Left lobe of liver (tissue), 2 donors: Measurements from ENCODE around the gene MYCBP. TPM values are rescaled to one million over a fixed set of nuclear protein-coding genes. Genes with fewer than 3 reads are reported as not detected.

Experiments
- ATAC-seq: fragments of 200-7000 bp; cut with Tn5 transposase; one replicate; pipeline ENCODE4 v1.9.1; 2020; ENCODE audit warnings: mild to moderate bottlenecking, moderate library complexity
- DNase-seq: peaks from one replicate; pipeline ENCODE4 v3.0.0-alpha.2; 2020; ENCODE audit warnings: low spot score
- total RNA-seq: library from RNA; stranded (reverse); gene quantifications from one replicate; pipeline ENCODE4 v1.2.1, GENCODE V29; 2021
- donor health status: DM: no; HTN: no; CAD: no; lungs with moderate emphysema.
- donor health status: DM: no; HTN: yes; CAD: no.

Gene MYCBP
- total RNA-seq, 1 donor from 2014 or later = 10.9 TPM

DNA sequence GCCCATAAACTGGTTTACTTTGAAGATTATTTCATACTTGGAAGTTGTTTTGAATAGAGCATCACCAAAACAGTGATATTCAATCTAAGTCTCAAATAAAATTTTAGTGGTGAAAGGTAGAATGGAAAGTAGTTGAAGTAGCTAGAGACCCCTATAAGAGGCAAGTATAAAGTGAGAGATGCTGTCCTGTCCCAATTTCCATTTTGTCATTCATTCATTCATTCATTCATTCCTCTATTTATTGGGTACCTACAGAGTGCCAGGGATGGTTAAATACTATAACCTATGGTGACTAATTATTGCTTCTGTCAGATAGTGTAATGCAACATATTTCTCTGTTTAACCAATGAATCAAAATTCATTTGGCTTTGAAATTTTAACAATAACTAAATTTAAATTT lies 46.3 kb downstream of the MYCBP start:
- no peak for DNase-seq
- no peak for ATAC-seq

- no peak for ATAC-seq
- no peak for DNase-seq
Measured at GRCh38 chr1:38826262-38826661, 46.9 kb downstream of the MYCBP start.

DNA sequence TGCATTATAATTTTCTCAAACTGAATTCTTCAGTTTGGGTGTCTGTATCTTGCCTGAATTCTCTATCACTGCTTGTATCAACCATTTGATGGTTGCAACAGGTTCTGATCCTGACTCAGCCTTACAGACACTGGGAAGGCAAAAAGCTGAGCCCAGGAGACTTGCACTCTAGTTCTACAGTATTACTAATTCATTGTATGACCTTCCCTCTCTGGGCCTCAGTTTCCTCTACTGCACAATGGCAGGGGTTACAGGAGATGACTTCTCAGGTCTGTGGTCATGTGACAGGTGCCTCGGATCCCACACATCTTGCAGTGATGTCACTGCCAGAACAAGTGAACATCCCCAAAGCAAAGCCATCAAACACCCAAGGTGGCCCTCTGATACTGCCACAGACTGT lies 52.3 kb downstream of the MYCBP start:
- no peak for DNase-seq
- ATAC-seq = no peak

DNA sequence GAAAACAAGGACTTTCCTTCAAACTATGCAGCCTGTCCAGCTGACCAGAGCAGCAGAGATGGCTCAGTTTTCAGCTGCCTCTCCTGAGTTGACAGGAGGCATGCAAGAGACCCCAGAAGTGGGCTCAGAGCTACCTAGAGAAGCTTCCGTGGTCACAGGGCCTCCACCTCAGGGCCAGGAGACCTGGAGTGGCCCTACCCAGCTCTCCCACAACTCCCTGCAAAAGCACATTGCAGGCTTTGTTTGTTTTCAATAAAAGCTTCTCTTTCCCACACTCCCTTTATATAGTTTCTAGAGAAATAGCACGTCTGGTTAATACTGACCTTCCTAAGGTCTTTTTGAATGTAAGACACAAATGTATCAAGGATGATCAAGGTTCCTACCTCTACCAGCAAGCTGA lies 53.6 kb downstream of the MYCBP start:
- DNase-seq (no peak), ATAC-seq (no peak)

DNA sequence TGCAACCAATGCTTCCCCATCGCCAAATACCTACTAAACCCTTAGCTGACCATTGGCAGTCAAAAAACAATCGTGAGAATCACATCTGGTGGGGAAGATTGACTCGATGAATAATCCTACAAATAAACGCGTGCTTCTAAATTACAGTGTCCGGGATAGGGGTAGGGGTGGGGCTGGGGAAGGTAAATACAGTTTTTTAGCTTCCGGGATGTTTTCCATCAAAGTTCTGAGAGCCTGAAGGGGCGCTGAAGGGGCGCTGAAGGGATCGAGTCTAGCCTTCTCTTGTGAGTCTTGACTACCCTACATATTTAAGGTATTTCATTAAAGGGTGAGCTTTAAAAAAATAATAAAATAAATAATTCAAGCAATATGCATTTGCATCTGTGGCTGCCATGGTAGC lies 54.1 kb downstream of the MYCBP start:
- DNase-seq = no peak
- ATAC-seq = no peak

DNA sequence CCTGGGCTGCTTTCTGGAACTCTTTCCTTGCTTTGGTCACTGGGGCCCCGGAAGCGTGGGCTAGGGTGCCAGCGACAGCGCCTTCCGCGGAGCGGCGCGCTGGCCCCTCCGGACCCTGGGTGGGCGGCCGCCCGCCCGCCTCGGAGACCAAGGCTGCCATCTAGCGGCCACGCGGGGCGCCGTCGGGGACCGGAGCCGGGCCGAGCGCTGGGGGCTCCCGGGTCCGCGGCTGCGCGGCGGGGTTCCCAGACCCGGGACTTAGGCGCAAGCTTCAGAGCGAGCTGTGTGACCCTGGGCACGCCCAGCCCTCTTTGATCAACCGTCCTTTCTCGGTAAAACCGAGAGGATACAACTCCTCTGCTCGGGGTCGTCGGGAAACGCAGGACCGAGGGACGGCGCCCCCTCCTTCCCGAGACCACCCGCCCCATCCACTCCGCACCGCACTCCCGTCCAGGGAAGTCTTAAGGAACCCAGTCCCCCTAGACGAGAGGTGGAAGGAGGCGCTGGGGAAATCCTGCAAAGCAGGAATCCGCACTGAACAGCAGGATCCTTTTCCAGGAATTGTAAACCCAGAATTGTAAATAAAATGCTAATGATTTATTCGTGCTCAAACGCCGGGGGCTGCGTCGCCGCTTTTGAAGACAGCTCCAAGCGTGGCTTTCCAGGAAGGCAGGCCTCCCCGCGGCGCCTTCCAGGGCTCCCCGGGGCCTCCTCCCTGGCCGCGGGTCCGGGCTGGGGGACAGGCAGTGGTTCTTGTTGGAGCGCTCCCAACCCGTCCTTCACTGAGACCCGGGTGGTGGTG lies 54.8 kb downstream of the MYCBP start:
- DNase-seq = no peak
- peak; percentile 83 for ATAC-seq

DNA sequence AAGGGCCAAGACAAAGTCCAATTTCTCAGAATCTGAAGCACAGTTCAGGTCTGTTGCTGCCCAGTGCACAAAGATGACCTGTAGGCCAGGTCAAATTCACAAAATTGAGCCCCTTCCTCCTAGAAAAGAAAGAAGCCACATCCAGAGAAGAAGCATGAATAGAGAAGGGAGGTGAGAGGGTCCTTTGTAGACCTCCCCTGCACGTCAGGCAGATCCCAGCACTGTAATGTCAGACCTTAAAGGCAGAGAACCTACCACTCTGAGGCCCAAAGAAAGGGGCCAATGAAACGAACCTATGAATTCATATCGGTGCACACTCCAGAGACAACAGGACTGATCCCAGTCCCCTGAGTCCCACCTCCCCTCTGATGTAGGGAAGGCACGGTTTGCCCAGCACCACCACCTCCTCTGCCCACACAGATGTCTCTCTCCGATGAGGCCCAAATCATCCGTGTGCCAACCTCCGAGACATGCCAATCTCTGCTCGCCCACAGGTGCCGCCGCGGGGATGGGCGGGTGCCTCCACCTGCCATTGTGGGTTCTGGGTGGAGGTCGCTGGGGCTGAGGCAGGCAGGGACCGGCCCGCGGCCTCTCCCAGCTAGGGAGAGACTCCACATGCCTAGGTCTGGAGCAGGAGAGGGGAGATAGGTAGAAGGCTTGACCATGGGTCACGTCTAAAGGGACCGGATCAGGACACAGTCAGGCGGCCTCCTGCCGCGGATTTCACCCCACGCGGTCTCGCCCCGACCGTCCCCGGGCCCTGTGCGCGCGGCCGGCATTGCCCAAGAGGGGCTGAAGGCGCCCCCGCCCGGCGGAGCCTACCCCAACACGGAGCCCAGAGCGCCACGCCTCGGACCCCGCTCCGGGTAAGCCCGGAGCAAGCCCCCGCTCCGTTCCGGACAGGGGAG lies 55.6 kb downstream of the MYCBP start:
- no peak for DNase-seq
- ATAC-seq = peak; percentile 13

DNA sequence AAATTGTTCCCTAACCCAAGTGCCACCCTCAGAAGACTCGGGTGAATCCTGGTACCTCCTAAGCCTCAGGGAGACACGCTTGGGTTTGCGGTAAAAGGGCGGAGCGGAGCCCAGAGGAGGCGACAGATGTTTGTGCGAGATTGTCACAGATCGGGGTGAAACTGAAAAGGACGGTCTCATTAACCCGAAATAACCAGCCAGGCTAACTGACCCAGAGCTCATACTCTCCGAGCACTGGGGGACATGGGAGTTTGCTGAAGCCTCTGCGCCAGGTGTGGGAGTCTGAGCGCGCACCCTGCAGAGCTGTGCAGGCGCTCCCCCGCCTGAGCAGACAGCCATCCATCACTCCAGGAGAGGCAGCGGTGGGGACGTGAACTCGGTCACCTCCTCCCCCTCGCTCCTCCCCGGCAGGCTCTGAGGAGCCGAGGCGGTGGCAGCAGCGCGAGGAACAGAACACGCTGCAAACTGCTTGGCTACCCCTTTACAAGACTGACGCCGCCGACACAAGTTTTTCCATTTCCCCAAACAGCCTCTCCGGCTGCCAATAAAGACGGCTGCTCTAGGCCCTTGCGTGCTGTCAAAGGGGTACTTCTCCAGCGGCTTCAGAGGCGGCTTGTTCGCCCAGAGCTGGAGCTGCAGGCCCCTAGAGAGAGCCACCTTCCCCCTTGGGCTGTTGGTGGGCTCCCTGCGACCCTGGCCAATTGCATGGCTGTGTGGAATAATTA lies 57.1 kb downstream of the MYCBP start:
- no peak for ATAC-seq
- no peak for DNase-seq

DNA sequence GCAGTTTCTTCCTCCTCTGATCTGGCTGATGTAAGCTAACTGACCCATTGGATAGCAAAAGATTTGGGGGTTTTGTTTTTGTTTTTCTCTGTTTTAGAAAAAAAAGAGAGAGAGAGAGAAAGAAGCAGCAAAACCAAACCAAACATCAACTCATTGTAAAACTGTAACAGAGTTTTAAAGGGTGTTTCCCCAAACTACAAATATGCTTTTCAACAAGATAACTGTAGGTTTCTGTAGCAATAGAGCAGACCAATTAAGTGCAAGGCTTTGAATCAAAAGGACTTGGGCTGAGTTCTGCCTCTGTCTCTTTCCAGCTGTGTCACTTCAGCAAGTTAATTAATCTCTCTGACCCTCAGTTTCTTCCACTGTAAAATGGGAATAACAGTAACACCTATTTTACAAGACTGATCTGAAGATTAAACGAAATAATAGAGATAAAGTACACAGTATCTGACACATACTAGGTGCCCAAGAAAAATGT lies 58.1 kb downstream of the MYCBP start:
- ATAC-seq (no peak), DNase-seq (no peak)

- no peak for ATAC-seq
- no peak for DNase-seq
Measured at GRCh38 chr1:38814444-38814983, 58.6 kb downstream of the MYCBP start.

GRCh38 chr1:38812981-38813380 lies 60.2 kb downstream of the MYCBP start:
- DNase-seq (no peak), ATAC-seq (no peak)

Other genes with a start within 250 kb of the MYCBP start
- 6.9 TPM for gene RRAGC, start 13.6 kb downstream of the MYCBP start, total RNA-seq
- gene GJA9, start 8.2 kb upstream of the MYCBP start, total RNA-seq = not detected
- gene RHBDL2, start 68.5 kb upstream of the MYCBP start, total RNA-seq = not detected
- 24.2 TPM for gene AKIRIN1, start 117.9 kb upstream of the MYCBP start, total RNA-seq
- 104 TPM for gene NDUFS5, start 153.0 kb upstream of the MYCBP start, total RNA-seq